A673 (cell line): ENCODE results near the gene CARMIL1. TPM values are rescaled to one million over a fixed set of nuclear protein-coding genes. Genes with fewer than 3 reads are reported as not detected.
"Not testable (repeated sequence)": the region's sequence is repeated elsewhere in the genome, so short reads cannot be mapped to it uniquely, and the experiment has no call there.

Experiments
- BruUV-seq: library from RNA; stranded (reverse); fragments of 400-500 nt; replicated peaks from 2 replicates; lab custom pipeline; 2021; lab: Mats Ljungman, UMichigan
- CTCF ChIA-PET: fragments of 300-600 bp; sonication (Branson Sonifier 250); formaldehyde crosslinking; loops from one replicate; lab custom pipeline; 2022; ENCODE audit warnings: antibody characterized with exemption; lab: Charles Lee
- POLR2A ChIA-PET: fragments of 300-600 bp; sonication (Branson Sonifier 250); formaldehyde crosslinking; loops from one replicate; lab custom pipeline; 2022; ENCODE audit warnings: antibody characterized with exemption; ENCODE audit not compliant: low non-redundant PET; lab: Charles Lee
- DNase-seq: peaks from one replicate; pipeline ENCODE4 v3.0.0-alpha.2; 2015; ENCODE audit warnings: low spot score
- H3K27ac ChIP-seq: fragments of 200-600 bp; sonication (generic); 2 replicates; pipeline ENCODE4 v1.5.1; 2016; ENCODE audit warnings: mixed run types, low read depth, mild to moderate bottlenecking, mixed read lengths, antibody characterized with exemption, low read length; ENCODE audit not compliant: poor library complexity, severe bottlenecking
- H3K27me3 ChIP-seq: fragments of 200-600 bp; sonication (generic); replicated peaks from 2 replicates; pipeline ENCODE4 v1.6.1; 2017; ENCODE audit warnings: mixed run types, low read depth, mild to moderate bottlenecking, mixed read lengths, antibody characterized with exemption, low read length; ENCODE audit not compliant: insufficient read depth, poor library complexity
- H3K36me3 ChIP-seq: fragments of 200-600 bp; sonication (generic); 2 replicates; pipeline ENCODE4 v1.6.1; 2016; ENCODE audit warnings: mixed run types, mild to moderate bottlenecking, mixed read lengths, antibody characterized with exemption, low read length; ENCODE audit not compliant: insufficient read depth, poor library complexity, severe bottlenecking
- H3K4me1 ChIP-seq: fragments of 200-600 bp; sonication (generic); 2 replicates; pipeline ENCODE4 v1.6.1; 2017; ENCODE audit warnings: mixed run types, mild to moderate bottlenecking, mixed read lengths, antibody characterized with exemption, low read length; ENCODE audit not compliant: insufficient read depth, poor library complexity, severe bottlenecking
- H3K4me3 ChIP-seq: fragments of 200-600 bp; sonication (generic); 2 replicates; pipeline ENCODE4 v1.5.1; 2016; ENCODE audit warnings: low read depth, mixed run types, mild to moderate bottlenecking, mixed read lengths, low read length; ENCODE audit not compliant: poor library complexity, severe bottlenecking
- H3K9me3 ChIP-seq: fragments of 200-600 bp; sonication (generic); 2 replicates; pipeline ENCODE4 v1.6.1; 2016; ENCODE audit warnings: mixed run types, low read depth, mild to moderate bottlenecking, mixed read lengths, antibody characterized with exemption, low read length; ENCODE audit not compliant: poor library complexity, severe bottlenecking
- EZH2 ChIP-seq: fragments of 200-600 bp; sonication (generic); IDR thresholded peaks from 2 replicates; pipeline ENCODE4 v1.6.1; 2017; ENCODE audit warnings: borderline replicate concordance, low read depth, mild to moderate bottlenecking, mixed read lengths, antibody characterized with exemption, low read length; ENCODE audit not compliant: poor library complexity, severe bottlenecking
- intact Hi-C: fragments of 100-400 bp; cut with micrococcal nuclease; formaldehyde crosslinking; loops from one replicate; pipeline ENCODE4 v1.10.0; 2022; ENCODE audit not compliant: unreplicated experiment
- total RNA-seq: library from RNA; stranded (reverse); gene quantifications from 2 replicates; pipeline ENCODE4 v1.2.3, GENCODE V29; 2021
- TF ChIP-seq, protein P1 (sequence below): fragments of 300-800, 200-600 bp; sonication (generic); conservative IDR thresholded peaks from 2 replicates; pipeline ENCODE4 v1.5.1; 2017; ENCODE audit warnings: low read depth, mild to moderate bottlenecking, antibody characterized with exemption, low read length, moderate library complexity, mixed read lengths

CARMIL1 gene
- total RNA-seq, 1 experiment from 2014 or later = 7.2 TPM

DNA sequence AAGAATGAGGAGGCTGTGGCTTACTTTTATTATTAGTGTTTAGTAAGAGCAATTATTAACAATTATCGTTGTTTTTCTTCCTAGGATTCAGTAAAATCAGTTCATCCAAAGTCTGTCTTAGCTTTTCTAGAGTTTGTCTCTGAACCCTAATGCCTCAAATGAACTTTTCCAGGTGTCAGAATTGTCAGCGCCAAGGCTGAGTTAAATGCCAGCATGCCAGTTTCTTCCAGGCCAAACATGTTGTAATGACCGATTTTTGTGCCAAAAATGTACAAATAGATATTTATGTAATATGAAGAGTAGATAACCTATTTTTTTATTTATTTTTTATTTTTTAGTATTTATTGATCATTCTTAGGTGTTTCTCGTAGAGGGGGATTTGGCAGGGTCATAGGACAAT, 306.1 kb downstream of the CARMIL1 start:
- no peak overlapping the region for H3K4me3 ChIP-seq
- H3K36me3 ChIP-seq = no peaks in the 10 kb centered on the region
- no peaks in the 10 kb centered on the region for H3K27me3 ChIP-seq
- no peak overlapping the region for H3K27ac ChIP-seq
- no TSS peak for BruUV-seq
- ChIA-PET POLR2A (no interaction called here), CTCF (no interaction called here)
- intact Hi-C loops = no loop called here
- TF ChIP-seq, protein P1, sequence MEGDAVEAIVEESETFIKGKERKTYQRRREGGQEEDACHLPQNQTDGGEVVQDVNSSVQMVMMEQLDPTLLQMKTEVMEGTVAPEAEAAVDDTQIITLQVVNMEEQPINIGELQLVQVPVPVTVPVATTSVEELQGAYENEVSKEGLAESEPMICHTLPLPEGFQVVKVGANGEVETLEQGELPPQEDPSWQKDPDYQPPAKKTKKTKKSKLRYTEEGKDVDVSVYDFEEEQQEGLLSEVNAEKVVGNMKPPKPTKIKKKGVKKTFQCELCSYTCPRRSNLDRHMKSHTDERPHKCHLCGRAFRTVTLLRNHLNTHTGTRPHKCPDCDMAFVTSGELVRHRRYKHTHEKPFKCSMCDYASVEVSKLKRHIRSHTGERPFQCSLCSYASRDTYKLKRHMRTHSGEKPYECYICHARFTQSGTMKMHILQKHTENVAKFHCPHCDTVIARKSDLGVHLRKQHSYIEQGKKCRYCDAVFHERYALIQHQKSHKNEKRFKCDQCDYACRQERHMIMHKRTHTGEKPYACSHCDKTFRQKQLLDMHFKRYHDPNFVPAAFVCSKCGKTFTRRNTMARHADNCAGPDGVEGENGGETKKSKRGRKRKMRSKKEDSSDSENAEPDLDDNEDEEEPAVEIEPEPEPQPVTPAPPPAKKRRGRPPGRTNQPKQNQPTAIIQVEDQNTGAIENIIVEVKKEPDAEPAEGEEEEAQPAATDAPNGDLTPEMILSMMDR = no peak
- TF ChIP-seq EZH2 = no peak
- H3K9me3 ChIP-seq = no peaks in the 10 kb centered on the region
- no peaks in the 10 kb centered on the region for H3K4me1 ChIP-seq
- no peak for DNase-seq

DNA sequence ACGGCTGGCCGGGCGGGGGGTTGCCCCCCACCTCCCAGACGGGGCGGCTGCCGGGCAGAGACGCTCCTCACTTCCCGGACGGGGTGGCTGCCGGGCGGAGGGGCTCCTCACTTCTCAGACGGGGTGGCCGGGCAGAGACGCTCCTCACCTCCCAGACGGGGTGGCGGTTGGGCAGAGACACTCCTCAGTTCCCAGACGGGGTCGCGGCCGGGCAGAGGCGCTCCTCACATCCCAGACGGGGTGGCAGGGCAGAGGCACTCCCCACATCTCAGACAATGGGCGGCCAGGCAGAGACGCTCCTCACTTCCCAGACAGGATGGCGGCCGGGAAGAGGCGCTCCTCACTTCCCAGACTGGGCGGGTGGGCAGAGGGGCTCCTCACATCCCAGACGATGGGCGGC, 306.9 kb downstream of the CARMIL1 start:
- H3K4me3 ChIP-seq, H3K36me3 ChIP-seq, BruUV-seq, POLR2A ChIA-PET, intact Hi-C loops, H3K27ac ChIP-seq, H3K27me3 ChIP-seq, H3K4me1 ChIP-seq, CTCF ChIA-PET, DNase-seq, H3K9me3 ChIP-seq: not testable (repeated sequence)

DNA sequence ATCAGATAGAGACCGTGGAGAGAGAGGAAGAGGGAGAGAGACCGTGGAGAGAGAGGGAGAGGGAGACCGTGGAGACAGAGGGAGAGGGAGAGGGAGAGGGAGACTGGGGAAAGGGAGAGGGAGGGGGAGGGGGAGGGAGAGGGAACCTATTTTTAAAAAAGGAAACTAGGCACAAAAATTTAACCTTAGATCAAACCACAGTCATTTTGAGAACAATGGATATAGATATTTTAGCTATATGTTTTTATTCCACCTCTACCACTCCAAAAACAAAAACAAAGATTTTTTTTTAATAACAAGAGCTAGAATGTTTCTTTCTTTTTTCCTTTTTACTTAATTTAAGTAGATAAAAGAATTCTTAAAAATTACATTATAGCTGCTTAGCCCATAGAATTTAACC, 307.8 kb downstream of the CARMIL1 start:
- no peak for DNase-seq
- H3K27me3 ChIP-seq = no peaks in the 10 kb centered on the region
- intact Hi-C loops = no loop called here
- no peak for TF ChIP-seq EZH2
- TF ChIP-seq, protein P1 = no peak
- H3K4me3 ChIP-seq = no peak overlapping the region
- H3K36me3 ChIP-seq = no peaks in the 10 kb centered on the region
- POLR2A ChIA-PET = no interaction called here
- no peak overlapping the region for H3K27ac ChIP-seq
- no TSS peak for BruUV-seq
- H3K4me1 ChIP-seq = peaks cover 3% of the 10 kb centered on the region
- no peaks in the 10 kb centered on the region for H3K9me3 ChIP-seq
- CTCF ChIA-PET = interaction anchor here (0.6 kb wide), 1 partner anchor 325 kb away, joined by 5 read pairs; no protein-coding TSS in a partner anchor

DNA sequence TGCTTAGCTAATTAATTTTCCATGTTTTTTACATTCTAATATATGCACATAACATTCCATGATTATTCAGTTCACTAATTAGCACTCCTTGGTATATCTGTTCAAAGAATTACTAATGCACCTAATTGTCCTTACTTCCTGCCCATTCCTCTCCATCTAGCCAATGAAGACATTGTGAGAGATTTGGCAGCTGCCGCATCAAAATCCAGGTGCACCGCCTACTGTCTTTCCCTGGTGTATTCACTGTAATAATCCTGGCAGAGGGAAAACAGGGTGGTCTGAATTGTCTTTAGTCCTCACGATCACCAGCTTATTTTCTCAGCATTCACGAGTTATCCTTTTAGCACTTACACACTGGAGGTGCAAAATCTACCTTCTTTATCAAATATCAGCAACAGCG, 311.8 kb downstream of the CARMIL1 start:
- Histone ChIP-seq H3K27ac (no peak overlapping the region), H3K36me3 (no peaks in the 10 kb centered on the region), H3K4me1 (peaks cover 3% of the 10 kb centered on the region), H3K9me3 (no peaks in the 10 kb centered on the region), H3K4me3 (no peak overlapping the region), H3K27me3 (no peaks in the 10 kb centered on the region)
- intact Hi-C loops = no loop called here
- ChIA-PET CTCF (no interaction called here), POLR2A (no interaction called here)
- DNase-seq = peak; percentile 6
- BruUV-seq = no TSS peak
- TF ChIP-seq, protein P1 = no peak
- TF ChIP-seq EZH2 = no peak
